NCI-H524 treated with DMSO at 0.1 percent for 48 hours (cell line): ENCODE measurements around the gene NEURL3.
"Not testable (repeated sequence)": the region's sequence is repeated elsewhere in the genome, so short reads cannot be mapped to it uniquely, and the experiment has no call there.

Experiments
- DNase-seq: peaks from one replicate; lab custom pipeline; 2025; lab: John Stamatoyannopoulos, UW

NEURL3 gene

GRCh38 chr2:96505231-96505889, at the start of gene NEURL3:
Gene NEURL3, minus strand, starts transcription at chr2:96505357. Its CDS starts 71 bp downstream, at chr2:96505286.
- DNase-seq: no peak

- DNase-seq: no peak
These were observed 49.4 kb upstream of the NEURL3 start for GRCh38 chr2:96554293-96555145.

- not testable (repeated sequence) for DNase-seq
These were observed 48.8 kb upstream of the NEURL3 start for GRCh38 chr2:96553957-96554292.

DNA sequence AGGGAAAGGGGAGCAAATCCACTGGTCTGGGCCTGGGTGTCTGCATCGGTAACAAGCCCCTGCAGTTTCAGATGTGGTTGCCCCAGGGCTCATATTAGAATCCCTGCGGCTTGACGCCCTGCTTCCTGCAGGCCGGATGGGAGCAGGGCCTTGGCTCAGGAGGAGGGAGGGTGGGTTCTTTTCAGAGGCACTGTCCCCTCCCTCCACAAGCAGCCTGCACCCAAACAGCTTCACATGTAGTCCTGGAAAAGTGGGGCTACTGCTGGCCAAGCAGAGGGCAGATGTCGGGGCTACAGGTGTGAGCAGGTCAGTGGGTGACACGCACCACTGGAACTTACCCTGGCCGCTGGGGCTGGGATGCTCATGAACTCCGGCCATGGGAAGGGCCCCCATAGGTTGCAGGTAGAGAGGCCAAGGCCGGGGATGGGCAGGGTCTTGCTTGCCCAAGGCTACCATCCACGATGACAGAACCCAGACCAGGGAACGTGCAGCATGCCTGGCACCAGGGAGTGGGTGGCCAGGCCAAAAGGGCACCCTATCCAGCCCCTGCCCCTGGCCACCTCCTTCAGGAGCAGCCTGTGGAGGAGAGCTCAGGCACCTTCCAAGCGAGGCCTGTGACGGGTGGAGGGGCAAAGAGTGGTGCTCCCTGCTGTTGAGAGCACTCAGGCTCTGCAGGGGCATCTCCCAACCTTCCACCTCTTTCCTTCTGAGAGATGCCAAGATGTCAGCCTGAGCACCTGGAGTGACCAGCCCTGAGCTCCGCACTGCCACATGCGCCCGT, 48.2 kb upstream of the NEURL3 start:
- DNase-seq: no peak

DNA sequence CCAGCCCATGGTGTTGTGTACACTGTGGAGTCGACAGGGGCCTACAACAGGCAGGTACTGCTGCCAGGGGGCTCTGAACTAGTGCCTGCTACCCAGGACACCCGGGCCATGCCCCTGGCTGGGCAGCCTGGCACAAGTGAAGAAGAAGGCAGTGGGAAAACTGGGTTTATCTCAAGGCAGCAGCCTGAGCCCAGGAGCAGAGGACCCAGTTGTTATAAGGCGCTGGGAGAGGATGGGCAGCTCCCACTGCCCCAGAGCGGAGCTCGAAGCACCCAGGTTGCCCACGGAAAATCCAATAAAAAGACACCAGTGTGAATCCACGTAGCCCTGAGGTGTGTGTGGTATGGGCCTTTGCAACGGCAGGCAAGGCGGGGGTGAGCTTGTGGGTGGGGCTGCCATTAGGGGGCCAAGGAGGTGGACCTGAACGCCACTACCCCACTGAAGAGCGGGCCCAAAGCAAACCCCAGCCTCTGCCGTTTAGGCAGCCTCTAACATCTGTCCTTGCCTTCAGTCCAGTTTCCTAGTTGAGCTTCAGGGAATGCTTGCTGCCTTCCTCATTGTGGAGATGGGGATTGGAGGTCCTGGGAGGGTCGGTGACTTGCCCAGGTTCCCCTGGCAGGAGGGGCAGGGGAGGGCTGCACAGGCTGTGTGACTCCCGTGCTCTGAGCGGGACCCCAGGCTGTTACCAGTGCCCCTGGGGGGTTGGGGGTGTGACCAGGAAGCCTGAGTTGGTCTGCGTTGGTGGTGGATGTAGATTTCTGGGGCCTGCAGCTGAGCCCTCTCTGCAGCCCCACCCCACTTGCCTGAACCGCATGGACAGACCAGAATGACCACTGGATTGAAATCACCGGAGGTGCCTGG, 47.4 kb upstream of the NEURL3 start:
- DNase-seq: no peak

- DNase-seq: no peak
These were observed 46.6 kb upstream of the NEURL3 start for GRCh38 chr2:96551605-96552314.

- DNase-seq: no peak
These were observed 45.8 kb upstream of the NEURL3 start for GRCh38 chr2:96550787-96551604.

- DNase-seq: no peak
These were observed 45.0 kb upstream of the NEURL3 start for GRCh38 chr2:96549967-96550786.

DNA sequence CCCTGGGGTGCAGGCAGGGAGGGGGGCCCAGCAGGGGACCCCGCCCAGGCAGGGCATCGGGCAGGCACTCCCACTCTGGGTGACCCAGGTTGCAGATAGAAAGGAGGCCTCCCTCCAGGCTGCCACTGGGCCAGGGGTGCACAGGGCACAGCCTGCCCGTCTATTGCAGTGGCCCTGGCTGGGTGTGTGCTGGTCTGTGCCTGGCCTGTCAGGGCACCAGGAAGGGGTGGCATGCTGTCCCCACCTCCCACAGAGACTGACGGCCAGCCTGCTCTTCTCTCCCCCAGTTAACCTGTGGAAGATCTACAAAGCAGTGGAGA, 44.3 kb upstream of the NEURL3 start:
- DNase-seq: no peak

GRCh38 chr2:96548558-96549465, 43.7 kb upstream of the NEURL3 start:
- DNase-seq: no peak

GRCh38 chr2:96547731-96548171, 42.6 kb upstream of the NEURL3 start:
- DNase-seq: no peak

DNA sequence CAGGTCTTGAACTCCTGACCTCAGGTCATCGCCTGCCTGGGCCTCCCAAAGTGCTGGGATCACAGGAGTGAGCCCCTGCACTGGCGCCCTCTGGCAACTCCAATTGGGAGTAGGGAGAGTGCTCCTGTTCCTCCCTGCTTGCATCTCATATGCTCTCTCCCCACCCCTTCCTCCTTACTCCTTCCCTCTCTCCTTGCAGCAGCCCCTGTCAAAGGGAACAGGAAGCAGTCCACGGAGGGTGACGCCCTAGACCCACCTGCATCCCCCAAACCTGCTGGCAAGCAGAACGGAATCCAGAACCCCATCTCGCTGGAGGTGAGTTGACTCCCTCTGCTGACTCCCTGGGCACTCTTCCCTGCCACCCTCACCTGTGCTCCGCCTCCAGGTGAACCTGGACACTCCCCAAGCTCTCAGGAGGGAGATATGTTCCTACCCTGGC, 42.1 kb upstream of the NEURL3 start:
- no peak for DNase-seq

- no peak for DNase-seq
These were observed 41.6 kb upstream of the NEURL3 start for GRCh38 chr2:96546797-96547196.

DNA sequence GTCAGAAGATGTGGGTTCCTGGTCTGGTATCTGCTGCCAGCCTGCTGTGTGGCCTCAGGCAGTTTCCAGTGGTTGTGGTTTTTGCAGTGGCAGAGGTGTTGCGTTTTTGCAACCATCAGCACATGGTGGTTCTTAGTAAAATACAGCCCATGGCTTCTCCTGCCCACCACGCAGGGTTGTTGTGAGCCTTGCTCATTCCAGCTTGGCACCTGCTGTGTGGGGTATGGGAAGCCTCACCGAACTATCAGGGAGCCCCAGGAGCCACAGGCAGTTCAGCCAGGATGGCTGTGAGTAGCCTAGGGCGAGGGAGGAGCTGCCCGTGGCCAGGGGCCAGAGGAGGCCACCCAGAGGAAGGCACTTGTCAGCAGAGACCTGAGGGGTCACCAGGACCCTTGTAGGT, 41.2 kb upstream of the NEURL3 start:
- DNase-seq: no peak

GRCh38 chr2:96542357-96542977, 37.3 kb upstream of the NEURL3 start:
- DNase-seq: no peak

- DNase-seq: no peak
These were observed 36.4 kb upstream of the NEURL3 start for GRCh38 chr2:96541398-96542152.

- DNase-seq: no peak
These were observed 35.0 kb upstream of the NEURL3 start for GRCh38 chr2:96540136-96540535.
